Placental pericyte (primary cell): ENCODE results near the gene TSPY3. TPM values are rescaled to one million over a fixed set of nuclear protein-coding genes. Genes with fewer than 3 reads are reported as not detected.

Experiments used
- total RNA-seq: library from RNA; depleted of rRNA; stranded (reverse); fragments of >200 nt; gene quantifications from 2 replicates; pipeline ENCODE4 v1.2.3, GENCODE V29; 2012

The TSPY3 gene
- total RNA-seq, result not detected in 2 replicates

GRCh38 chrY:9398121-9398520, at the start of gene TSPY3:
TSS of gene TSPY3 (plus strand) at chrY:9398421. CDS start at chrY:9398467, 46 bp downstream.

GRCh38 chrY:9357497-9357896, 40.7 kb upstream of the TSPY3 start, which contains the start of gene TSPY8:
TSS of gene TSPY8 (plus strand) at chrY:9357797. CDS start at chrY:9357843, 46 bp downstream.

Other genes starting within 250 kb of the TSPY3 start
- gene TSPY4, start 61.0 kb upstream of the TSPY3 start, total RNA-seq, result not detected in 2 replicates
- gene TSPY8, start 40.6 kb upstream of the TSPY3 start, total RNA-seq, result not detected in 2 replicates
- not detected in 2 replicates for gene TSPY1, start 68.5 kb downstream of the TSPY3 start, total RNA-seq
- gene TSPY9, start 88.8 kb downstream of the TSPY3 start, total RNA-seq, result not detected in 2 replicates
- not detected in 2 replicates for gene TSPY10, start 129.5 kb downstream of the TSPY3 start, total RNA-seq